GM18502 (cell line): Measurements from ENCODE around the gene D2HGDH.
"Not testable (repeated sequence)": the region's sequence is repeated elsewhere in the genome, so short reads cannot be mapped to it uniquely, and the experiment has no call there.

Experiments
- ATAC-seq: cut with Tn5 transposase; IDR thresholded peaks from one replicate; pipeline ENCODE4 v1.9.1; 2021; ENCODE audit warnings: mild to moderate bottlenecking; ENCODE audit not compliant: unreplicated experiment, poor library complexity

Gene D2HGDH

DNA sequence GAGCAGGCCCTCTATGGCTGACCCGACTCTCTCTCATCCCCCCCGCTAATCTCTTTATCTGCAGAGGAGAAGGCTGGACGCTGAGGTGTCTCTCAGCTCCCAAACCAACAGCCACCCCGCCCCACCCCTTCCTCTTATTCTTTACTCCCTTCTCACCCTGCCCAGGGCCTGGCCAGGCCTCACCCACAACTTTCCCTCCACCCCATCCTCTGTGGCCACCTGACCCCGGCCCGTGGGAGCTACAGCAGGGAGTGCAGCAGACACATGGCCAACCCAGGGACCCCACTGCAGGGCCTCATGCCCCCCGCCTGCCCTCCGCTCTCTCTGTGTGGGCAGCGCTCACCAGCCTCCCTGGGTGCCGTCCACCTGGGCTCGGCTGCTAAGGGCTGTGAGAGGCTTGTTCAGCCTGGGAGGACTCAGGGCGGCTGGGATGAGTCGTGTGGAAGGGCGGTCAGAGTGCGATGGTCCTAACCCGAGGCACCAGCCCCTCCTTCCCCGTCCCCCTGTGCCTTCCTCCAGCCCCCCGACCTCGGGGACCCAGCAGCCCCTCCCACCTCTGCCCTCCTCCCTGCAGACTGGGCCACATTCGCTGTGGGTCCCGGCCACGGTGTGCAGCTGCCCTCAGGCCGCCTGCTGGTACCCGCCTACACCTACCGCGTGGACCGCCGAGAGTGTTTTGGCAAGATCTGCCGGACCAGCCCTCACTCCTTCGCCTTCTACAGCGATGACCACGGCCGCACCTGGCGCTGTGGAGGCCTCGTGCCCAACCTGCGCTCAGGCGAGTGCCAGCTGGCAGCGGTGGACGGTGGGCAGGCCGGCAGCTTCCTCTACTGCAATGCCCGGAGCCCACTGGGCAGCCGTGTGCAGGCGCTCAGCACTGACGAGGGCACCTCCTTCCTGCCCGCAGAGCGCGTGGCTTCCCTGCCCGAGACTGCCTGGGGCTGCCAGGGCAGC is 81.3 kb downstream of the D2HGDH start:
- no peak for ATAC-seq

GRCh38 chr2:241816431-241817121 is 82.1 kb downstream of the D2HGDH start:
- ATAC-seq: no peak

GRCh38 chr2:241817126-241817820 is 82.8 kb downstream of the D2HGDH start:
- no peak for ATAC-seq

DNA sequence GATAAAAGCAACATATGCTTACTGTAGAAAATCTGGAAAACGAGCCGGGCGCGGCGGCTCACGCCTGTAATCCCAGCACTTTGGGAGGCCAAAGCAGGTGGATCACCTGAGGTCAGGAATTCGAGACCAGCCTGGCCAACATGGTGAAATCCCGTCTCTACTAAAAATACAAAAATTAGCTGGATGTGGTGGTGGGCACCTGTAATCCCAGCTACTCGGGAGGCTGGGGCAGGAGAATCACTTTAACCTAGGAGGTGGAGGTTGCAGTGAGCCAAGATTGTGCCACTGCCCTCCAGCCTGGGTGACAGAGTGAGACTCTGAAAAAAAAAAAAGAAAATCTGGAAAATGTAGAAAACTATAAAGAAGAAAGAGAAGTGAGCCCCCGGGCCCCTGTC is 83.4 kb downstream of the D2HGDH start:
- ATAC-seq: not testable (repeated sequence)
